AG09309 (cell line): ENCODE data around the gene RAB1A.
A peak's percentile ranks its signal among the peaks of the same experiment; 100 is the strongest.

Experiments
- DNase-seq: peaks from one replicate; pipeline ENCODE4 v3.0.0-alpha.2; 2010; ENCODE audit warnings: low read depth
- H3K4me3 ChIP-seq: 2 replicates; pipeline ENCODE4 v1.5.1; 2011; ENCODE audit warnings: mild to moderate bottlenecking, low read depth, low read length, moderate library complexity; ENCODE audit not compliant: control insufficient read depth
- TF ChIP-seq, protein P1 (sequence below): IDR thresholded peaks from 2 replicates; pipeline ENCODE4 v1.5.1; 2011; ENCODE audit warnings: mild to moderate bottlenecking, low read depth, low read length, inconsistent platforms; ENCODE audit not compliant: insufficient read depth, control insufficient read depth; ENCODE audit errors: missing control alignments

RAB1A gene

DNA sequence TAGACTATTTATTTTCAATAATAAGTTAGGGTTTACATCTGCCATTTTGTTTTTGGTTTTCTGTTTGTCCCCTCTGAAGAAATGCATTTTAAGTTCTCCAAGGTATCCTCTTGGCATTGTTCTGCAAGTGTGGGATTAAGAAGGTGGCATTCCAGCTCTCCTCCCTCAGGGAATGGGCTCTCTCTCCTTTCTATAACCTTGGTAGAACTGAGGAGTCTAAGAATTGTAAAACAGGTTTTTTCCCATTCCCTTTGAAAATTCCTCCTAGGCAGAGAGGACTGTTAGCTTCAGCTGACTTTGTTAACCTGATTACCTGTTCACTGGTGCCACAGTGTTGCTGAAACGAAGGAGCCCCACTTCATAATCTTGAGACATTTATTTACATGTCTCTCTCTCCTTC lies 26.1 kb upstream of the RAB1A start:
- no peak for DNase-seq
- TF ChIP-seq, protein P1, sequence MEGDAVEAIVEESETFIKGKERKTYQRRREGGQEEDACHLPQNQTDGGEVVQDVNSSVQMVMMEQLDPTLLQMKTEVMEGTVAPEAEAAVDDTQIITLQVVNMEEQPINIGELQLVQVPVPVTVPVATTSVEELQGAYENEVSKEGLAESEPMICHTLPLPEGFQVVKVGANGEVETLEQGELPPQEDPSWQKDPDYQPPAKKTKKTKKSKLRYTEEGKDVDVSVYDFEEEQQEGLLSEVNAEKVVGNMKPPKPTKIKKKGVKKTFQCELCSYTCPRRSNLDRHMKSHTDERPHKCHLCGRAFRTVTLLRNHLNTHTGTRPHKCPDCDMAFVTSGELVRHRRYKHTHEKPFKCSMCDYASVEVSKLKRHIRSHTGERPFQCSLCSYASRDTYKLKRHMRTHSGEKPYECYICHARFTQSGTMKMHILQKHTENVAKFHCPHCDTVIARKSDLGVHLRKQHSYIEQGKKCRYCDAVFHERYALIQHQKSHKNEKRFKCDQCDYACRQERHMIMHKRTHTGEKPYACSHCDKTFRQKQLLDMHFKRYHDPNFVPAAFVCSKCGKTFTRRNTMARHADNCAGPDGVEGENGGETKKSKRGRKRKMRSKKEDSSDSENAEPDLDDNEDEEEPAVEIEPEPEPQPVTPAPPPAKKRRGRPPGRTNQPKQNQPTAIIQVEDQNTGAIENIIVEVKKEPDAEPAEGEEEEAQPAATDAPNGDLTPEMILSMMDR: no peak
- H3K4me3 ChIP-seq: no peak overlapping the region

- H3K4me3 ChIP-seq: no peak overlapping the region
- no peak for DNase-seq
- TF ChIP-seq, protein P1: no peak
These were observed 23.6 kb upstream of the RAB1A start for GRCh38 chr2:65153515-65153914.

GRCh38 chr2:65146078-65146477 lies 16.2 kb upstream of the RAB1A start:
- no peak for DNase-seq
- TF ChIP-seq, protein P1: no peak
- no peak overlapping the region for H3K4me3 ChIP-seq

DNA sequence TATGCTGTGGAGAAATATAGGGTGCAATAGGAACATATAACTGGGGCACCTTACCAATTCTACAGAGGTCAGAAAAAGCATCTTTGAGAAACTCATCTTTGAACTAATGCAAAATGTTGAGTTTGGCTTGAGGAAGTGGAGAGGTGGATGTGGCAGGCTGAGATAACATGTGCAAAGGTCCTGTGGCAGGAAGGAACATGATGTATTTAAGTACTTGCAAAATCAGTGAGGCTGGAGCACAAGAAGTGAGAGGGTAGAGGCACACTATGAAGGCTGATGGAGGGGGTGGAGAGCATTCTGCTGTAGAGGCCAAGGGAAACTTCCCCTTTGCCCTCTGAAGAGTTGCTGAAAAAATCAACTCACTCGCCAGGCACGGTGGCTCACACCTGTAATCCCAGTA lies 14.7 kb upstream of the RAB1A start:
- H3K4me3 ChIP-seq: no peak overlapping the region
- DNase-seq: no peak
- TF ChIP-seq, protein P1: no peak

GRCh38 chr2:65142515-65142914 lies 12.6 kb upstream of the RAB1A start:
- DNase-seq: no peak
- TF ChIP-seq, protein P1: peak; percentile 27
- no peak overlapping the region for H3K4me3 ChIP-seq

DNA sequence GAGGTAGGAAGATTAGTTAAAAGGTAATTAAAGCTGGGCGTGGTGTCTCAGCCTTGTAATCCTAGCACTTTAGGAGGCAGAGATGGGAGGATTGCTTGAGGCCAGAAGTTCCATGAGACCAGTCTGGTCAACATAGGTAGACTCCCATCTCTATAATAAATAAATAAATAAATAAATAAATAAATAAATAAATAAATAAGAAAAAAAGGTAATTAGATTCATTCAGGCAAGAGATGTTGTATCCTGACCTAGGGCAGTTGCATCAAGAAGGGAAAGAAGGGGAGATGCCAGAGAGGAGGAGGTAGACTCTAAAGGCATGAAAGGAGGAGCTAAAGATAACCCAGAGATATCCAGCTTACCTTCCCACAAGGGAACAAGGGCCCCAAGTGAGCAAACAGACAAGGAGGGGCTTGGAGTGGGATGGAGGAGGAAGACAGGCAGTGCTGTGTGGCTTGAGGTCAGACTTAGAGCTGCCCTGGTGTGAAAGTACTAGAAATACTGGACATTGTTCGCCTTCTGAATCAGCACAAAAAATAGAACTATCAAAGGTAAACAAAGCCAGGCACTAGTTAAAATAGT lies 7.4 kb upstream of the RAB1A start:
- TF ChIP-seq, protein P1: no peak
- no peak overlapping the region for H3K4me3 ChIP-seq
- DNase-seq: no peak

DNA sequence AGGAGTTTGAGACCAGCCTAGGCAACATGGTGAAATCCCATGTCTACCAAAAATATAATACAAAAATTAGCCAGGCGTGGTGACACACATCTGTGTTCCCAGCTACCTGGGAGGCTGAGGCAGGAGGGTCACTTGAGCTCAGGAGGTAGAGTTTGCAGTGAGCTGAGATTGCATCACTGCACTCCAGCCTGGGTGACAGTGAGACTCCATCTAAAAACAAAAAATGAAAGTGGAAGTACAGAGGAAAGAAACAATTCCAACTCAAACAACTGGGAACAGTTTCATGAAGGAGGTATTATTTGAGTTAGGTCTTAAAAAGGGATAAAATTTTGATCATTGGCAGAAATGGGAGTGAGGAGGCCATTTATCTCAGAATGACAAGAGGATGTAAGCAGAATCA lies 6.3 kb upstream of the RAB1A start:
- no peak for DNase-seq
- TF ChIP-seq, protein P1: no peak
- H3K4me3 ChIP-seq: no peak overlapping the region
